ENCODE data around the gene FGG. TPM values are rescaled to one million over a fixed set of nuclear protein-coding genes. Genes with fewer than 3 reads are reported as not detected.

Gene FGG
- total RNA-seq, 2 donors from 2014 or later, result 0.89 TPM; not detected in 1

- Histone ChIP-seq H3K4me3 (ENCODE audit: low read length) (no peak overlapping the region), H3K27ac (ENCODE audit: low read depth, low read length) (no peak overlapping the region), H3K9ac (ENCODE audit: extremely low read depth, low read length, poor library complexity, severe bottlenecking) (no peak overlapping the region), H3K4me1 (ENCODE audit: control insufficient read depth, insufficient read depth, low read length) (peaks cover 3% of the 10 kb centered on the region), H3K36me3 (ENCODE audit: control insufficient read depth, insufficient read depth, low read length) (no peaks in the 10 kb centered on the region), H3K27me3 (ENCODE audit: control insufficient read depth, insufficient read depth, low read length, poor library complexity, severe bottlenecking) (no peaks in the 10 kb centered on the region), H3K9me3 (ENCODE audit: control insufficient read depth, low read length) (no peaks in the 10 kb centered on the region)
- H3K27ac Mint-ChIP-seq, result no peak overlapping the region
- no peaks in the 10 kb centered on the region for H3K27me3 Mint-ChIP-seq (ENCODE audit: insufficient read depth)
- no peaks in the 10 kb centered on the region for H3K9me3 Mint-ChIP-seq
- no peak for DNase-seq
- peaks cover 14% of the 10 kb centered on the region for H3K4me1 Mint-ChIP-seq
- TF ChIP-seq CTCF (conservative IDR thresholded peaks at IDR 0.05), result no peak
- H3K36me3 Mint-ChIP-seq (ENCODE audit: low read depth), result no peaks in the 10 kb centered on the region
- H3K4me3 Mint-ChIP-seq, result no peak overlapping the region
These were observed 32.5 kb downstream of the FGG start for GRCh38 chr4:154579927-154580326.

GRCh38 chr4:154578919-154579318 lies 33.5 kb downstream of the FGG start:
- Histone ChIP-seq H3K4me3 (ENCODE audit: low read length) (no peak overlapping the region), H3K9ac (ENCODE audit: extremely low read depth, low read length, poor library complexity, severe bottlenecking) (no peak overlapping the region), H3K4me1 (ENCODE audit: control insufficient read depth, insufficient read depth, low read length) (peaks cover 3% of the 10 kb centered on the region), H3K27ac (ENCODE audit: low read depth, low read length) (no peak overlapping the region), H3K36me3 (ENCODE audit: control insufficient read depth, insufficient read depth, low read length) (no peaks in the 10 kb centered on the region), H3K9me3 (ENCODE audit: control insufficient read depth, low read length) (no peaks in the 10 kb centered on the region), H3K27me3 (ENCODE audit: control insufficient read depth, insufficient read depth, low read length, poor library complexity, severe bottlenecking) (no peaks in the 10 kb centered on the region)
- Mint-ChIP-seq H3K27me3 (ENCODE audit: insufficient read depth) (no peaks in the 10 kb centered on the region), H3K4me1 (peaks cover 14% of the 10 kb centered on the region), H3K9me3 (no peaks in the 10 kb centered on the region), H3K36me3 (ENCODE audit: low read depth) (no peaks in the 10 kb centered on the region), H3K27ac (no peak overlapping the region), H3K4me3 (no peak overlapping the region)
- no peak for TF ChIP-seq CTCF (conservative IDR thresholded peaks at IDR 0.05)
- DNase-seq, result no peak
- WGBS, 2 experiments (ENCODE audit: insufficient coverage in 1 of 2, insufficient read length in 1 of 2), result 93 to 100% methylated on average over 1 of the region's 1 CpG

GRCh38 chr4:154577324-154577723 lies 35.1 kb downstream of the FGG start:
- 94% methylated on average over 2 of the region's 2 CpGs; no CpG with 5 or more reads in 1 of the 2 experiments for WGBS, 2 experiments (ENCODE audit: insufficient coverage in 1 of 2, insufficient read length in 1 of 2)

More at GRCh38 chr4:154577324-154577723, 35.1 kb downstream of the FGG start:
- Mint-ChIP-seq H3K9me3 (no peaks in the 10 kb centered on the region), H3K4me3 (no peak overlapping the region), H3K27me3 (ENCODE audit: insufficient read depth) (no peaks in the 10 kb centered on the region), H3K36me3 (ENCODE audit: low read depth) (no peaks in the 10 kb centered on the region), H3K4me1 (peaks cover 14% of the 10 kb centered on the region), H3K27ac (no peak overlapping the region)
- no peak for TF ChIP-seq CTCF (conservative IDR thresholded peaks at IDR 0.05)
- H3K9me3 ChIP-seq (ENCODE audit: control insufficient read depth, low read length), result no peaks in the 10 kb centered on the region
- H3K36me3 ChIP-seq (ENCODE audit: control insufficient read depth, insufficient read depth, low read length), result no peaks in the 10 kb centered on the region
- no peak overlapping the region for H3K27ac ChIP-seq (ENCODE audit: low read depth, low read length)
- no peak for DNase-seq
- H3K27me3 ChIP-seq (ENCODE audit: control insufficient read depth, insufficient read depth, low read length, poor library complexity, severe bottlenecking), result no peaks in the 10 kb centered on the region
- no peak overlapping the region for H3K4me3 ChIP-seq (ENCODE audit: low read length)
- H3K9ac ChIP-seq (ENCODE audit: extremely low read depth, low read length, poor library complexity, severe bottlenecking), result no peak overlapping the region
- peaks cover 3% of the 10 kb centered on the region for H3K4me1 ChIP-seq (ENCODE audit: control insufficient read depth, insufficient read depth, low read length)

Measured in endodermal cell (in vitro differentiated cells).